Measurements from ENCODE around the gene RMRP.

RMRP gene

GRCh38 chr9:35686222-35687203 lies 28.7 kb upstream of the RMRP start:
- no peak for DNase-seq (ENCODE audit: low read depth in 2 of 2)

- no peak for DNase-seq (ENCODE audit: low read depth in 2 of 2)
Measured at GRCh38 chr9:35685506-35685905, 27.7 kb upstream of the RMRP start.

- DNase-seq (ENCODE audit: low read depth in 2 of 2), result no peak
Measured at GRCh38 chr9:35684921-35685320, 27.1 kb upstream of the RMRP start.

GRCh38 chr9:35683323-35683722 lies 25.5 kb upstream of the RMRP start:
- DNase-seq (ENCODE audit: low read depth in 2 of 2), result no peak

- no peak for DNase-seq (ENCODE audit: low read depth in 2 of 2)
Measured at GRCh38 chr9:35682520-35683315, 24.9 kb upstream of the RMRP start.

GRCh38 chr9:35682051-35682450 lies 24.2 kb upstream of the RMRP start:
- no peak for DNase-seq (ENCODE audit: low read depth in 2 of 2)

GRCh38 chr9:35681341-35682002 lies 23.7 kb upstream of the RMRP start:
- no peak for DNase-seq (ENCODE audit: low read depth in 2 of 2)

- no peak for DNase-seq (ENCODE audit: low read depth in 2 of 2)
Measured at GRCh38 chr9:35680331-35681105, 22.7 kb upstream of the RMRP start.

- no peak for DNase-seq (ENCODE audit: low read depth in 2 of 2)
Measured at GRCh38 chr9:35679766-35680330, 22.0 kb upstream of the RMRP start.

GRCh38 chr9:35679091-35679490 lies 21.3 kb upstream of the RMRP start:
- DNase-seq (ENCODE audit: low read depth in 2 of 2), result no peak

GRCh38 chr9:35675732-35676392 lies 18.0 kb upstream of the RMRP start:
- no peak for DNase-seq (ENCODE audit: low read depth in 2 of 2)

GRCh38 chr9:35675204-35675603 lies 17.4 kb upstream of the RMRP start:
- no peak for DNase-seq (ENCODE audit: low read depth in 2 of 2)

- no peak for DNase-seq (ENCODE audit: low read depth in 2 of 2)
Measured at GRCh38 chr9:35674025-35674361, 16.2 kb upstream of the RMRP start.

GRCh38 chr9:35673132-35674024 lies 15.6 kb upstream of the RMRP start, which contains the start of gene CA9:
CA9 (plus strand) TSS chr9:35673928; CDS start chr9:35673960, 32 bp downstream.
- DNase-seq (ENCODE audit: low read depth in 2 of 2), result no peak

GRCh38 chr9:35669331-35670145 lies 11.7 kb upstream of the RMRP start:
- DNase-seq (ENCODE audit: low read depth in 2 of 2), result no peak

- DNase-seq (ENCODE audit: low read depth in 2 of 2), result no peak
Measured at GRCh38 chr9:35667939-35668338, 10.1 kb upstream of the RMRP start.

- no peak for DNase-seq (ENCODE audit: low read depth in 2 of 2)
Measured at GRCh38 chr9:35666549-35666948, 8.7 kb upstream of the RMRP start.

GRCh38 chr9:35666045-35666444 lies 8.2 kb upstream of the RMRP start:
- DNase-seq (ENCODE audit: low read depth in 2 of 2), result no peak

- no peak for DNase-seq (ENCODE audit: low read depth in 2 of 2)
Measured at GRCh38 chr9:35665471-35665818, 7.6 kb upstream of the RMRP start.
